Stimulated activated CD4-positive, alpha-beta T cell treated with anti-CD3 and anti-CD28 coated beads, Interleukin-2, amount 100 ng/mL, for 48 hours (primary cell): ENCODE data around the gene CD200R1.

Source experiments
- DNase-seq, 2 donors: peaks; one replicate each; pipeline ENCODE4 v3.0.0-alpha.2; 2020

The CD200R1 gene

GRCh38 chr3:112974894-112975293 is at the start of gene CD200R1:
CD200R1 (minus strand) TSS chr3:112975103; CDS start chr3:112974857, 246 bp downstream.
- DNase-seq, result no peak

GRCh38 chr3:113021471-113021870 is 46.6 kb upstream of the CD200R1 start:
- no peak for DNase-seq

GRCh38 chr3:113019182-113020137 is 44.6 kb upstream of the CD200R1 start:
- peak; percentile 80 to 82 for DNase-seq

GRCh38 chr3:113018536-113019181 is 43.8 kb upstream of the CD200R1 start:
- no peak for DNase-seq

- DNase-seq, result no peak
Measured at GRCh38 chr3:113013593-113013992, 38.7 kb upstream of the CD200R1 start.

GRCh38 chr3:113008117-113008516 is 33.2 kb upstream of the CD200R1 start:
- no peak for DNase-seq

- DNase-seq, result no peak
Measured at GRCh38 chr3:113006359-113007056, 31.6 kb upstream of the CD200R1 start.

- DNase-seq, result no peak
Measured at GRCh38 chr3:113005611-113006010, 30.7 kb upstream of the CD200R1 start.

- DNase-seq, result peak in 1 of 2 donors; percentile 23
Measured at GRCh38 chr3:113002679-113003078, 27.8 kb upstream of the CD200R1 start.

- no peak for DNase-seq
Measured at GRCh38 chr3:113002037-113002436, 27.1 kb upstream of the CD200R1 start.

- no peak for DNase-seq
Measured at GRCh38 chr3:113000691-113001090, 25.8 kb upstream of the CD200R1 start.

GRCh38 chr3:112995800-112996199 is 20.9 kb upstream of the CD200R1 start:
- DNase-seq, result no peak

- peak; percentile 80 to 81 for DNase-seq
Measured at GRCh38 chr3:112990672-112991602, 16.0 kb upstream of the CD200R1 start, which contains the start of gene GTPBP8. GTPBP8 (plus strand) TSS chr3:112990984; CDS start chr3:112991000, 16 bp downstream.

- no peak for DNase-seq
Measured at GRCh38 chr3:112987710-112988334, 12.9 kb upstream of the CD200R1 start.

- DNase-seq, result no peak
Measured at GRCh38 chr3:112984485-112984884, 9.6 kb upstream of the CD200R1 start.

GRCh38 chr3:112982710-112983109 is 7.8 kb upstream of the CD200R1 start:
- DNase-seq, result no peak

GRCh38 chr3:112980080-112980479 is 5.2 kb upstream of the CD200R1 start:
- no peak for DNase-seq

GRCh38 chr3:112979244-112979832 is 4.4 kb upstream of the CD200R1 start:
- DNase-seq, result no peak

GRCh38 chr3:112976953-112977352 is 2.0 kb upstream of the CD200R1 start:
- DNase-seq, result no peak

- no peak for DNase-seq
Measured at GRCh38 chr3:112976001-112976400, 1.1 kb upstream of the CD200R1 start.

GRCh38 chr3:112974178-112974517 is 755 bp downstream of the CD200R1 start:
- DNase-seq, result no peak
